Fibroblast of mammary gland (primary cell): ENCODE measurements around the gene SH3RF3.

ENCODE experiments used
- DNase-seq: peaks from one replicate; pipeline ENCODE4 v3.0.0-alpha.2; 2010; ENCODE audit warnings: low read depth
- H3K4me3 ChIP-seq: 2 replicates; pipeline ENCODE4 v1.5.1; 2011; ENCODE audit warnings: low read depth, mild to moderate bottlenecking, low read length, moderate library complexity; ENCODE audit not compliant: control insufficient read depth
- CTCF ChIP-seq: conservative IDR thresholded peaks from 2 replicates; pipeline ENCODE4 v1.5.1; 2011; ENCODE audit warnings: low read depth, low read length, inconsistent platforms; ENCODE audit not compliant: control insufficient read depth, insufficient read depth

Gene SH3RF3

DNA sequence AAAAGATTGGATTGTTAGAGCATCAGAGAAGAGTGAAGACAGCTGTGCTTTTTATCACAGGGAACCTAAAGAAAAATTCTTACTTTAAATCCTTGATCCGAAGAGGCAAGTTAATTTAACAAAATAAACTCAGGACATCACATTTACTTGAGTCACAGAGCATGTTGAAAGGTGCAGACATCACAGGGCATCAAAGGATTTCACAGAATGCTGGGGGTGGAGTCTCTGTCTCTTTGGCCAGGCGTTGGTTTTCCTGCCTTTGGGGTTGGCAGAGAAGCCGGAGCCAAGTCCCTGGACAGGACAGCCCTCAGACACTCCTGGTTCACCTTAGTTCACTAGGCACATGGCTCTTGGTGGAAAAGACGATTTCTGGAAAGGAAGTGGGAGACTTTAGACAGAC, 56.3 kb downstream of the SH3RF3 start:
- DNase-seq, result peak; percentile 71
- no peak overlapping the region for H3K4me3 ChIP-seq
- TF ChIP-seq CTCF, result no peak

- no peak overlapping the region for H3K4me3 ChIP-seq
- no peak for TF ChIP-seq CTCF
- peak; percentile 66 for DNase-seq
These were observed 57.0 kb downstream of the SH3RF3 start for GRCh38 chr2:109185821-109186570.

- no peak for TF ChIP-seq CTCF
- H3K4me3 ChIP-seq, result no peak overlapping the region
- DNase-seq, result no peak
These were observed 57.7 kb downstream of the SH3RF3 start for GRCh38 chr2:109186656-109187250.

DNA sequence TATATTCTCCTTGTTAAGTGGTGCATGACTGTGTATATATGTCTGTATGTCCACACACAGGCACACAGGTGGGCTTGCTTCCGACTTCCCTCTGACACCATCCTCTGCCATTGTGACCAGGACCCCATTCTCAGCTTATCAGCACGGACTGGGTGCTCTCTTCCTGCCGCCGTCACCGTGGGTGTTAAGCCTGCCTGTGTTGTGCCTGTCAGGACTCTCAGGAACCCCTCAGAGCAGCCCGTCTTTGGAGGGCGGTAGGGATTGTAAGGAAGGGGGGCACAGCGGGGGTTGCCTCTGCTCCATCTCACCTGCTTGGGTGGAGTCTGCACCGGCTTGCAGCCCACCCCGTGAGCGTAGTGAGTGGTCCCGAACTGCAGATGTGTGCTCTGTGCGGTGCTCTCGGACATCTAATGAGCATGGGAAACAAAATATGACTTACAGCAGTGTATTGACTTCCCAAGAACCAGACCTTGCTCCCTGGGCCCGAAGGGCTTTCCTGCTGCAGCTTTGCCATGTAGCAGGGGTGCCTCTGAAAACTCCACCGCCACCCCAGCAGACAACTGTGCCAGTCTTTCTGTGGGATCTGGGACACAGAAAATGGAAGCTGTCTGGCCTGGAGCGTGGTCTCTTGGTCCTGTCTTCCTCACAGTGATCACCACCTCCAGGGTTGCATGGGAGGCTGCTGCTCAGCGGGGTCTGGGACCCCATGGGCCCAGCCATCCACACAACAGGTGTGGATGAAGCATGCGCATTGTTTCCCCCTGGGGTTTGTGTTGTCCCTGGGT, 58.9 kb downstream of the SH3RF3 start:
- TF ChIP-seq CTCF, result no peak
- DNase-seq, result no peak
- H3K4me3 ChIP-seq, result no peak overlapping the region

DNA sequence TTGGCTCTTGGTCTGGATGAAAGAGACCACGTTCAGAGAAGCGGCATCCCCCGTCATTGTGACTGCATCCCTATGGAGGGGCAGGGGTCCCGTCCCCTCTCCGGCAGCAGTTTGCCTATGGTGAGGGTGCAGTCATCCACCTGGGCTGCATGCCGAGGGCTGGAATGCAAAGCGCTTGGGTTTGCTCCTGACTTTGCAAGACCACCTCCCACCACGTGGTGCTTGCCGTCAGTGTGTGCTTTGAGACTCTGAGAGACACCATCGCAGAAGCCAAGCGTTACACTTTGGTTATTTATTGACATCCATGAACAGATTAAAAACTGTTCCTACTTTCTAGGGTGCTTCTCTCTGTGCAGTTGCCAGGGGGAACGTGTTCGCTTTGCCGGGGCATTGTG, 59.5 kb downstream of the SH3RF3 start:
- DNase-seq, result no peak
- no peak for TF ChIP-seq CTCF
- H3K4me3 ChIP-seq, result no peak overlapping the region

- H3K4me3 ChIP-seq, result no peak overlapping the region
- no peak for TF ChIP-seq CTCF
- no peak for DNase-seq
These were observed 59.9 kb downstream of the SH3RF3 start for GRCh38 chr2:109188898-109189297.
